Osteoblast (primary cell): ENCODE measurements around the gene RNLS. TPM values are rescaled to one million over a fixed set of nuclear protein-coding genes. Genes with fewer than 3 reads are reported as not detected.

Source experiments
- DNase-seq: peaks from one replicate; pipeline ENCODE4 v3.0.0; 2011; ENCODE audit warnings: low spot score, mixed read lengths; ENCODE audit not compliant: insufficient read length; ENCODE audit errors: missing footprints
- H2AFZ ChIP-seq: 2 replicates; pipeline ENCODE4 v1.6.0; 2011; ENCODE audit warnings: mild to moderate bottlenecking, low read length
- H3K27ac ChIP-seq: 2 replicates; pipeline ENCODE4 v1.5.1; 2011; ENCODE audit warnings: mild to moderate bottlenecking, low read depth, low read length, moderate library complexity
- H3K27me3 ChIP-seq: 2 replicates; pipeline ENCODE4 v1.6.0; 2012; ENCODE audit warnings: mild to moderate bottlenecking, control low read depth, inconsistent platforms, low read length, moderate library complexity; ENCODE audit not compliant: insufficient read depth
- H3K36me3 ChIP-seq: 2 replicates; pipeline ENCODE4 v1.5.1; 2011; ENCODE audit warnings: mild to moderate bottlenecking, low read length, control low read depth, moderate library complexity; ENCODE audit not compliant: insufficient read depth
- H3K4me1 ChIP-seq: 2 replicates; pipeline ENCODE4 v1.5.1; 2011; ENCODE audit warnings: mild to moderate bottlenecking, low read length, control low read depth, moderate library complexity; ENCODE audit not compliant: insufficient read depth
- H3K4me2 ChIP-seq: 2 replicates; pipeline ENCODE4 v1.6.0; 2011; ENCODE audit warnings: mild to moderate bottlenecking, low read length; ENCODE audit not compliant: insufficient read depth
- H3K4me3 ChIP-seq: fragments of 200-600 bp; sonication (generic); 3 replicates; pipeline ENCODE4 v1.5.1; 2012; ENCODE audit warnings: mild to moderate bottlenecking, low read length, inconsistent platforms; ENCODE audit not compliant: insufficient read depth
- H3K79me2 ChIP-seq: 2 replicates; pipeline ENCODE4 v1.6.0; 2012; ENCODE audit warnings: mild to moderate bottlenecking, low read length, control low read depth, inconsistent platforms; ENCODE audit not compliant: insufficient read depth
- H3K9me3 ChIP-seq: 2 replicates; pipeline ENCODE4 v1.5.1; 2011; ENCODE audit warnings: low read depth, low read length, control low read depth
- H4K20me1 ChIP-seq: 2 replicates; pipeline ENCODE4 v1.6.0; 2012; ENCODE audit warnings: mild to moderate bottlenecking, low read length, control low read depth; ENCODE audit not compliant: insufficient read depth
- CTCF ChIP-seq: IDR thresholded peaks from 2 replicates; pipeline ENCODE4 v1.5.1; 2011; ENCODE audit warnings: mild to moderate bottlenecking, low read depth, low read length, moderate library complexity; ENCODE audit errors: extremely low read depth
- total RNA-seq: library from RNA; depleted of rRNA; stranded (reverse); fragments of >200 nt; gene quantifications from 2 replicates; pipeline ENCODE4 v1.2.3, GENCODE V29; 2012

The RNLS gene
- total RNA-seq, 1 donor = 22.4 TPM

GRCh38 chr10:88237896-88238614, 345.1 kb downstream of the RNLS start:
- Histone ChIP-seq H2AFZ (no peak overlapping the region), H3K27ac (no peak overlapping the region), H3K27me3 (no peaks in the 10 kb centered on the region), H4K20me1 (no peaks in the 10 kb centered on the region), H3K36me3 (no peaks in the 10 kb centered on the region), H3K4me2 (no peak overlapping the region), H3K4me1 (peaks cover 3% of the 10 kb centered on the region), H3K9me3 (no peaks in the 10 kb centered on the region), H3K79me2 (no peaks in the 10 kb centered on the region), H3K4me3 (no peak overlapping the region)
- DNase-seq = no peak
- TF ChIP-seq CTCF = no peak

- DNase-seq = no peak
- no peak overlapping the region for H3K4me2 ChIP-seq
- no peak overlapping the region for H3K27ac ChIP-seq
- no peak overlapping the region for H2AFZ ChIP-seq
- H3K36me3 ChIP-seq = no peaks in the 10 kb centered on the region
- H3K9me3 ChIP-seq = no peaks in the 10 kb centered on the region
- TF ChIP-seq CTCF = no peak
- H3K4me1 ChIP-seq = no peaks in the 10 kb centered on the region
- no peaks in the 10 kb centered on the region for H3K79me2 ChIP-seq
- H3K4me3 ChIP-seq = no peak overlapping the region
- no peaks in the 10 kb centered on the region for H3K27me3 ChIP-seq
- H4K20me1 ChIP-seq = no peaks in the 10 kb centered on the region
Observed at GRCh38 chr10:88236121-88236743, 346.9 kb downstream of the RNLS start.

GRCh38 chr10:88234297-88234696, 348.8 kb downstream of the RNLS start:
- H3K27ac ChIP-seq = no peak overlapping the region
- H3K4me3 ChIP-seq = no peak overlapping the region
- no peaks in the 10 kb centered on the region for H3K4me1 ChIP-seq
- TF ChIP-seq CTCF = no peak
- no peak for DNase-seq
- H3K36me3 ChIP-seq = no peaks in the 10 kb centered on the region
- H3K9me3 ChIP-seq = no peaks in the 10 kb centered on the region
- H3K27me3 ChIP-seq = no peaks in the 10 kb centered on the region
- H3K4me2 ChIP-seq = no peak overlapping the region
- no peaks in the 10 kb centered on the region for H3K79me2 ChIP-seq
- H2AFZ ChIP-seq = no peak overlapping the region
- H4K20me1 ChIP-seq = no peaks in the 10 kb centered on the region

GRCh38 chr10:88233870-88234269, 349.2 kb downstream of the RNLS start:
- Histone ChIP-seq H3K4me3 (no peak overlapping the region), H3K4me2 (no peak overlapping the region), H3K79me2 (no peaks in the 10 kb centered on the region), H4K20me1 (no peaks in the 10 kb centered on the region), H2AFZ (no peak overlapping the region), H3K27me3 (no peaks in the 10 kb centered on the region), H3K4me1 (no peaks in the 10 kb centered on the region), H3K9me3 (no peaks in the 10 kb centered on the region), H3K36me3 (no peaks in the 10 kb centered on the region), H3K27ac (no peak overlapping the region)
- TF ChIP-seq CTCF = no peak
- no peak for DNase-seq
